A673 (cell line): ENCODE measurements around the gene TTC7B.

Source experiments
- EZH2 ChIP-seq: fragments of 200-600 bp; sonication (generic); IDR thresholded peaks from 2 replicates; pipeline ENCODE4 v1.6.1; 2017; ENCODE audit warnings: borderline replicate concordance, low read depth, mild to moderate bottlenecking, mixed read lengths, antibody characterized with exemption, low read length; ENCODE audit not compliant: poor library complexity, severe bottlenecking
- TF ChIP-seq, protein P1 (sequence below): fragments of 300-800, 200-600 bp; sonication (generic); conservative IDR thresholded peaks from 2 replicates; pipeline ENCODE4 v1.5.1; 2017; ENCODE audit warnings: low read depth, mild to moderate bottlenecking, antibody characterized with exemption, low read length, moderate library complexity, mixed read lengths

DNA sequence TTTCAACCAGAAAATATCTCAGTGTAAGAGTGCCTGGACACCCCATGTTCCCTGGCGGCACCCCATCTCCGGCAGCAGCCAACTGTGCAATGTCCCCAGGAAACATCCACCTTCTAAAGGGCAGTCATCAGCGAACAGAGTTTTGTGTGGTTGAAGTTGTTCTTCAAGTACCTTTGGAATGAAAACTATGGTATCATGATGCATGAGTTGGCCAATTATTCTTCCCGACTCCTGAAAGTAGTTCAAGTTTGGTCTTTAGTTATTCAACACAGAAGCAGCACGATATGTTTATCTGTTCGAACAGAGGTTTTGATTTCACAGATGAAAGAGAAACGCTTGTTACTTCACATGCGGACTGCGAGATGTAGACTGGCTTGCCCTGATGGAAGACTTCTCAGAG, 21.1 kb upstream of the TTC7B start:
- TF ChIP-seq, protein P1, sequence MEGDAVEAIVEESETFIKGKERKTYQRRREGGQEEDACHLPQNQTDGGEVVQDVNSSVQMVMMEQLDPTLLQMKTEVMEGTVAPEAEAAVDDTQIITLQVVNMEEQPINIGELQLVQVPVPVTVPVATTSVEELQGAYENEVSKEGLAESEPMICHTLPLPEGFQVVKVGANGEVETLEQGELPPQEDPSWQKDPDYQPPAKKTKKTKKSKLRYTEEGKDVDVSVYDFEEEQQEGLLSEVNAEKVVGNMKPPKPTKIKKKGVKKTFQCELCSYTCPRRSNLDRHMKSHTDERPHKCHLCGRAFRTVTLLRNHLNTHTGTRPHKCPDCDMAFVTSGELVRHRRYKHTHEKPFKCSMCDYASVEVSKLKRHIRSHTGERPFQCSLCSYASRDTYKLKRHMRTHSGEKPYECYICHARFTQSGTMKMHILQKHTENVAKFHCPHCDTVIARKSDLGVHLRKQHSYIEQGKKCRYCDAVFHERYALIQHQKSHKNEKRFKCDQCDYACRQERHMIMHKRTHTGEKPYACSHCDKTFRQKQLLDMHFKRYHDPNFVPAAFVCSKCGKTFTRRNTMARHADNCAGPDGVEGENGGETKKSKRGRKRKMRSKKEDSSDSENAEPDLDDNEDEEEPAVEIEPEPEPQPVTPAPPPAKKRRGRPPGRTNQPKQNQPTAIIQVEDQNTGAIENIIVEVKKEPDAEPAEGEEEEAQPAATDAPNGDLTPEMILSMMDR = no peak
- no peak for TF ChIP-seq EZH2
